GM23248 (cell line): Measurements from ENCODE around the gene NDUFAF3. TPM values are rescaled to one million over a fixed set of nuclear protein-coding genes. Genes with fewer than 3 reads are reported as not detected.

Experiments used
- DNase-seq: peaks from one replicate; pipeline ENCODE4 v3.0.0-alpha.2; 2015
- H2AFZ ChIP-seq: fragments of 200-600 bp; sonication (generic); 2 replicates; pipeline ENCODE4 v1.6.1; 2016; ENCODE audit warnings: antibody characterized with exemption
- H3F3A ChIP-seq: fragments of 200-600 bp; sonication (generic); 2 replicates; pipeline ENCODE4 v1.6.1; 2016; ENCODE audit warnings: mild to moderate bottlenecking, antibody characterized with exemption, mixed run types; ENCODE audit not compliant: insufficient read depth
- H3K27ac ChIP-seq: fragments of 200-600 bp; sonication (generic); 2 replicates; pipeline ENCODE4 v1.5.1; 2016; ENCODE audit warnings: mild to moderate bottlenecking
- H3K27me3 ChIP-seq: fragments of 200-600 bp; sonication (generic); replicated peaks from 2 replicates; pipeline ENCODE4 v1.6.1; 2016; ENCODE audit warnings: mild to moderate bottlenecking; ENCODE audit not compliant: insufficient read depth
- H3K36me3 ChIP-seq: fragments of 200-600 bp; sonication (generic); 2 replicates; pipeline ENCODE4 v1.6.1; 2016; ENCODE audit warnings: low read depth, mild to moderate bottlenecking
- H3K4me1 ChIP-seq: fragments of 200-600 bp; sonication (generic); 2 replicates; pipeline ENCODE4 v1.6.1; 2016; ENCODE audit warnings: mild to moderate bottlenecking; ENCODE audit not compliant: insufficient read depth
- H3K4me2 ChIP-seq: fragments of 200-600 bp; sonication (generic); one replicate; pipeline ENCODE4 v1.6.1; 2016; ENCODE audit warnings: mild to moderate bottlenecking; ENCODE audit not compliant: unreplicated experiment
- H3K4me3 ChIP-seq: fragments of 200-600 bp; sonication (generic); 2 replicates; pipeline ENCODE4 v1.5.1; 2016; ENCODE audit warnings: mild to moderate bottlenecking
- H3K79me2 ChIP-seq: fragments of 200-600 bp; sonication (generic); 2 replicates; pipeline ENCODE4 v1.6.1; 2016; ENCODE audit warnings: mild to moderate bottlenecking; ENCODE audit not compliant: insufficient read depth
- H3K9ac ChIP-seq: fragments of 200-600 bp; sonication (generic); 2 replicates; pipeline ENCODE4 v1.6.1; 2016; ENCODE audit warnings: mild to moderate bottlenecking
- H3K9me2 ChIP-seq: fragments of 200-600 bp; sonication (generic); 2 replicates; pipeline ENCODE4 v1.6.1; 2016; ENCODE audit warnings: mixed run types, mild to moderate bottlenecking, moderate library complexity; ENCODE audit not compliant: insufficient read depth
- H3K9me3 ChIP-seq: fragments of 200-600 bp; sonication (generic); one replicate; pipeline ENCODE4 v1.6.1; 2017; ENCODE audit warnings: low read depth
- H4K20me1 ChIP-seq: fragments of 200-600 bp; sonication (generic); 2 replicates; pipeline ENCODE4 v1.6.0; 2016; ENCODE audit not compliant: insufficient read depth
- EZH2 ChIP-seq: fragments of 200-600 bp; sonication (generic); IDR thresholded peaks from 2 replicates; pipeline ENCODE4 v1.6.1; 2018; ENCODE audit warnings: antibody characterized with exemption, mild to moderate bottlenecking; ENCODE audit not compliant: insufficient read depth, poor library complexity, severe bottlenecking
- EZH2phosphoT487 ChIP-seq: fragments of 200-600 bp; sonication (generic); IDR thresholded peaks from 2 replicates; pipeline ENCODE4 v1.6.1; 2018; ENCODE audit warnings: antibody characterized with exemption, moderate library complexity, mild to moderate bottlenecking, low read depth; ENCODE audit not compliant: insufficient read depth
- WGBS, 2 experiments: methylation state at CpG; one replicate each; pipeline ENCODE4 v1.1.6; 2015 to 2017; ENCODE audit warnings: low lambda C conversion rate in 2 of 2, low coverage in 1 of 2; ENCODE audit errors: missing lambda C conversion rate in 2 of 2; 5-methylcytosine and 5-hydroxymethylcytosine counted together
- in situ Hi-C: fragments of 300-500 bp; cut with MboI; formaldehyde crosslinking; loops from 2 replicates; pipeline ENCODE4 v1.15.0; 2020
- polyA plus RNA-seq: library from polyadenylated mRNA; unstranded; fragments of >200 nt; fragmentation: Nextera tagmentation; extraction: Ambion mirVana; gene quantifications from 2 replicates; pipeline ENCODE4 v1.2.1, GENCODE V29; 2016
- total RNA-seq: library from RNA; depleted of rRNA; stranded (reverse); fragments of >200 nt; shearing (Covaris generic); gene quantifications from 2 replicates; pipeline ENCODE4 v1.2.3, GENCODE V29; 2014

The NDUFAF3 gene
- total and polyA plus RNA-seq, 2 experiments from 2014 or later: 129 to 218 TPM

DNA sequence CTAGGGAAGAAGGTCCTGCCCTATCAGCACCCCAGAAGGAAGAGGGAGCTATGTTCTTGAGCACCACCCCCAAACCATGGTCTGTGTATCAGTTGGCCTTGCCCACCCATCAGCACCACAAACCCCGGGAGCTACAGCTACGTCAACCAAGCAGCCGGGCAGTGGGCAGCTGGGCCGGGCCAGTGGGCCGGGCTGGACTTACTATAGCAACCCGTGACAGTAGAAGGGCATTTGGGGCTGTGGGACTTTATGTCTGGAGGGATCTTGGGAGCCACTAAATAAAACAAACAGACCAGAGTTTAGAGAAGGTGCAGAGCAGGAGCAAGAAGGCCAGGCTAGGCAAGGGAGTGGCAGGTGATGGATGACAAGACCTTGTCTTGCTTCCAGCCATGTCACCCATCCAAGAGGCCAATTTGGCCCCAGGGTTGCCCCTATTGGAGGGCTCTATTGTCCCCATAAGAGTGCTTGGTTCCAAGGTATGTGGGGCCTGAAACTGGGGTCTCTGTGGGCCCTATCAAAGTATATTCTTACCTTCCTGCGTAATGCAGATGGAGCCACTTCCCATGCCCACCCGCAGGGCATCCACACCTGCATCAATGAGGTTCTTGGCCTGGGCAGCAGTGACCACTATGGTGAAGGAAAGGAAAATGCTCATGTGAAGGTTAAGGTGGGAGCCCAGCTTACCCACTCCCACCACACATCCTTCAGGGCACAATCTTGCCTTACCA is 4.0 kb downstream of the NDUFAF3 start:
- Histone ChIP-seq H3K27ac (no peak overlapping the region; the same call in 1 of the 2 replicates), H3K79me2 (peaks cover 71% of the 10 kb centered on the region), H3F3A (peaks cover 64% of the 10 kb centered on the region), H2AFZ (no peak overlapping the region), H3K27me3 (no peaks in the 10 kb centered on the region), H3K9me2 (no peaks in the 10 kb centered on the region), H3K9ac (no peak overlapping the region), H3K4me3 (no peak overlapping the region), H3K4me2 (no peak overlapping the region), H3K36me3 (peaks cover 23% of the 10 kb centered on the region), H3K9me3 (no peaks in the 10 kb centered on the region), H3K4me1 (peaks cover 22% of the 10 kb centered on the region), H4K20me1 (no peaks in the 10 kb centered on the region)
- in situ Hi-C loops: no loop called here
- no peak for TF ChIP-seq EZH2
- no peak for TF ChIP-seq EZH2phosphoT487
- WGBS, 2 experiments: 83% methylated on average over 8 of the region's 8 CpGs
- DNase-seq: no peak

DNA sequence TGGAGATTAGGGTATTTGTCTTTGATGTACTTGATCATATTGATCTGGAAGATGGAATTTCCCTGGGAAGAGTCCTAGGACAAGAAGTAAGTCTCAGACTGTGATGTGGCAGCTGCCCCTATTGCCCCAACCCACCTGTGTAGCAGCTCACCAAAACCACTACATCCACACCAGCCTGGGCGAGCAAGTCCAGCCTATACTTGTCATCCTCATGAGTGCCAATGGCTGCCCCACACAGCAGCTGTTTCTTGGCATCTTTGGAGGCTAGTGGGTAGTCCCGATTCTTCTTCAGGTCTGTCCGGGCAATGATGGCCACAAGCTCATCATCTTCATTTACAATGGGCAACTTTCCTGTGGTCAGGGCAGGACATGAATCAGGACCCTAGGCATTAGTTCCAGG is 4.6 kb downstream of the NDUFAF3 start:
- Histone ChIP-seq H3K4me3 (no peak overlapping the region), H3K27ac (no peak overlapping the region), H3K4me2 (no peak overlapping the region), H3K4me1 (peaks cover 22% of the 10 kb centered on the region), H3K36me3 (peaks cover 24% of the 10 kb centered on the region), H3K79me2 (peaks cover 71% of the 10 kb centered on the region), H3K27me3 (no peaks in the 10 kb centered on the region), H4K20me1 (no peaks in the 10 kb centered on the region), H3F3A (peaks cover 67% of the 10 kb centered on the region), H3K9ac (no peak overlapping the region), H2AFZ (no peak overlapping the region), H3K9me2 (no peaks in the 10 kb centered on the region), H3K9me3 (no peaks in the 10 kb centered on the region)
- TF ChIP-seq EZH2phosphoT487 (no peak), EZH2 (no peak)
- 83 to 88% methylated on average over 3 of the region's 3 CpGs for WGBS, 2 experiments
- DNase-seq: no peak
- in situ Hi-C loops: no loop called here

DNA sequence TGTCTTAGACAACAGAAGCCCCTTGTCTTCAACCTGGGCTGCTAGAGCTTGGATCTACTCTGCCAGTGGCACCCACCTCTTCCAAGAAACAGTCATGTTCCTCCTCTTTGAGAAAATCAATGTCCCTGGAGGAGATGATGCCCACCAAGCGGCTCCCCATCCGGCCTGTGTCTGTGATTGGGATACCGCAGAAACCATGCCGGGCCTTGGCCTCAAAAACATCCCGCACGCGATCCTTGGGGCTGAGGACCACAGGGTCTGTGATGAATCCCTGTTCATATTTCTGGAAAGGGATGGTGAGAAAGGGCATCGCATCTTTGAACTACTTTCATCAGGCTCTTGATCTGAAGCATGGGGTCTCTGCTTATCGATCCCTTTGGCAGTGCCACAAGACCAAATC is 5.7 kb downstream of the NDUFAF3 start:
- no peaks in the 10 kb centered on the region for H3K27me3 ChIP-seq
- no peak for TF ChIP-seq EZH2
- no peak for TF ChIP-seq EZH2phosphoT487
- H3K4me1 ChIP-seq: peaks cover 24% of the 10 kb centered on the region
- H3K36me3 ChIP-seq: peaks cover 33% of the 10 kb centered on the region
- WGBS, 2 experiments: 96 to 97% methylated on average over 9 of the region's 9 CpGs
- peak overlapping the region; percentile 98 for H3K4me2 ChIP-seq
- DNase-seq: no peak
- H4K20me1 ChIP-seq: no peaks in the 10 kb centered on the region
- 0 out of 2 replicates have a peak overlapping the region, but pooled peaks have one; percentile 95 for H3K4me3 ChIP-seq
- no peak overlapping the region for H2AFZ ChIP-seq
- no peaks in the 10 kb centered on the region for H3K9me3 ChIP-seq
- H3K9ac ChIP-seq: 0 out of 2 replicates have a peak overlapping the region, but pooled peaks have one; percentile 95
- H3K79me2 ChIP-seq: peaks cover 66% of the 10 kb centered on the region
- in situ Hi-C loops: no loop called here
- H3K27ac ChIP-seq: peak overlapping the region; percentile 73; the same call in 1 of the 2 replicates
- no peaks in the 10 kb centered on the region for H3K9me2 ChIP-seq
- H3F3A ChIP-seq: peaks cover 78% of the 10 kb centered on the region

DNA sequence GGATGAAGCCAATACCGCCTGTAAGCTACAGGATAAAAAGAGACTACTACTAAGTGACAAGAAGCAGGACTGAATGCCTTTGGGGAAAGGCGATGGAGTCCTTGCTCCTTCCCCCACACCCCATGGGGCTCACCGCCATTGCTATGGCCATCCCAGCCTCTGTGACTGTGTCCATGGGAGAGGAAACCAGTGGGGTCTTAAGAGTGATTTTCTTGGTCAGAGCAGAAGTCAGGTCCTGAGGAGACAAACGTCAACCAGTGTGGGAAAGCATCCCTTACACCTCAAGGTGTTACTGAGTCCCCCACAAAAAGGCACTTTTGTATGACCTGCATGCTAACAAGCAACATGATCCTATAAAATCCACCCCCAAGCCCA is 6.4 kb downstream of the NDUFAF3 start:
- Histone ChIP-seq H3K4me2 (peak overlapping the region; percentile 98), H4K20me1 (no peaks in the 10 kb centered on the region), H3K9me3 (no peaks in the 10 kb centered on the region), H3K27ac (peak overlapping the region; percentile 73; the same call in 1 of the 2 replicates), H3K36me3 (peaks cover 33% of the 10 kb centered on the region), H3K4me1 (peaks cover 22% of the 10 kb centered on the region), H3K79me2 (peaks cover 59% of the 10 kb centered on the region), H3K27me3 (no peaks in the 10 kb centered on the region), H3K9me2 (no peaks in the 10 kb centered on the region), H3K9ac (peak overlapping the region; percentile 95), H3F3A (peaks cover 77% of the 10 kb centered on the region), H3K4me3 (peak overlapping the region; percentile 95), H2AFZ (no peak overlapping the region)
- no peak for TF ChIP-seq EZH2
- no peak for TF ChIP-seq EZH2phosphoT487
- in situ Hi-C loops: no loop called here
- DNase-seq: no peak
- 83 to 87% methylated on average over 4 of the region's 4 CpGs for WGBS, 2 experiments
